Neural cell (in vitro differentiated cells): ENCODE measurements around the gene TGM1. TPM values are rescaled to one million over a fixed set of nuclear protein-coding genes. Genes with fewer than 3 reads are reported as not detected.

Experiments used
- H2AFZ ChIP-seq: fragments of 200-600, 300-800 bp; sonication (generic), shearing (Covaris generic); 2 replicates; pipeline ENCODE4 v1.6.0; 2014; ENCODE audit warnings: low read depth, mild to moderate bottlenecking, antibody characterized with exemption, low read length, moderate library complexity
- H3F3A ChIP-seq: fragments of 200-600 bp; shearing (Covaris generic); 2 replicates; pipeline ENCODE4 v1.6.1; 2016; ENCODE audit warnings: mild to moderate bottlenecking, moderate library complexity, mixed read lengths, antibody characterized with exemption, low read length; ENCODE audit not compliant: insufficient read depth, poor library complexity, severe bottlenecking
- H3K27ac ChIP-seq: fragments of 200-600, 300-800 bp; sonication (generic), shearing (Covaris generic); 2 replicates; pipeline ENCODE4 v1.5.1; 2014; ENCODE audit warnings: mild to moderate bottlenecking, low read length, moderate library complexity
- H3K27me3 ChIP-seq: fragments of 300-800, 200-600 bp; sonication (generic), shearing (Covaris generic); 2 replicates; pipeline ENCODE4 v1.6.0; 2014; ENCODE audit warnings: mild to moderate bottlenecking, low read depth, low read length, moderate library complexity; ENCODE audit not compliant: insufficient read depth
- H3K36me3 ChIP-seq: fragments of 300-800, 200-600 bp; sonication (generic), shearing (Covaris generic); 2 replicates; pipeline ENCODE4 v1.5.1; 2014; ENCODE audit warnings: mild to moderate bottlenecking, antibody characterized with exemption, low read length, moderate library complexity; ENCODE audit not compliant: insufficient read depth
- H3K4me2 ChIP-seq: fragments of 300-800, 200-600 bp; sonication (generic), shearing (Covaris generic); 2 replicates; pipeline ENCODE4 v1.6.0; 2014; ENCODE audit warnings: mild to moderate bottlenecking, low read length
- H3K4me3 ChIP-seq: fragments of 300-800, 200-600 bp; sonication (generic), shearing (Covaris generic); 2 replicates; pipeline ENCODE4 v1.5.1; 2014; ENCODE audit warnings: mild to moderate bottlenecking, low read length, moderate library complexity
- H3K79me2 ChIP-seq: fragments of 200-600 bp; shearing (Covaris generic); replicated peaks from 2 replicates; pipeline ENCODE4 v1.6.0; 2014; ENCODE audit warnings: mild to moderate bottlenecking, low read length, moderate library complexity; ENCODE audit not compliant: insufficient read depth
- H3K9ac ChIP-seq: fragments of 300-800, 200-600 bp; sonication (generic), shearing (Covaris generic); 2 replicates; pipeline ENCODE4 v1.6.1; 2016; ENCODE audit warnings: mild to moderate bottlenecking, low read length, mixed read lengths
- H3K9me2 ChIP-seq: fragments of 200-600 bp; shearing (Covaris generic); 2 replicates; pipeline ENCODE4 v1.6.1; 2016; ENCODE audit warnings: mild to moderate bottlenecking, low read length, mixed read lengths; ENCODE audit not compliant: insufficient read depth
- H3K9me3 ChIP-seq: fragments of 200-600, 300-800 bp; sonication (generic), shearing (Covaris generic); 2 replicates; pipeline ENCODE4 v1.6.1; 2016; ENCODE audit warnings: mild to moderate bottlenecking, mixed run types, low read length, moderate library complexity, mixed read lengths
- H4K20me1 ChIP-seq: fragments of 200-600 bp; shearing (Covaris generic); 2 replicates; pipeline ENCODE4 v1.6.1; 2016; ENCODE audit warnings: mild to moderate bottlenecking, mixed run types; ENCODE audit not compliant: insufficient read depth
- CTCF ChIP-seq: fragments of 450-650 bp; IDR thresholded peaks from 2 replicates; pipeline ENCODE4 v1.5.1; 2014; ENCODE audit warnings: antibody characterized with exemption, mild to moderate bottlenecking, moderate library complexity; ENCODE audit not compliant: poor library complexity, severe bottlenecking
- EP300 ChIP-seq: fragments of 450-650 bp; conservative IDR thresholded peaks from 2 replicates; pipeline ENCODE4 v1.6.1; 2014; ENCODE audit warnings: antibody characterized with exemption, mild to moderate bottlenecking, moderate library complexity; ENCODE audit not compliant: poor library complexity, severe bottlenecking
- EZH2 ChIP-seq: fragments of 200-600, 300-800 bp; shearing (Covaris generic), sonication (generic); IDR thresholded peaks from 2 replicates; pipeline ENCODE4 v1.6.1; 2014; ENCODE audit warnings: antibody characterized with exemption, low read length, borderline replicate concordance, mild to moderate bottlenecking; ENCODE audit not compliant: insufficient read depth, poor library complexity, severe bottlenecking
- MXI1 ChIP-seq: fragments of 450-650 bp; conservative IDR thresholded peaks from 2 replicates; pipeline ENCODE4 v1.6.1; 2014; ENCODE audit warnings: antibody characterized with exemption, mild to moderate bottlenecking; ENCODE audit not compliant: poor library complexity, severe bottlenecking
- POLR2AphosphoS5 ChIP-seq: IDR thresholded peaks from 2 replicates; pipeline ENCODE4 v1.6.1; 2012
- RAD21 ChIP-seq: fragments of 450-650 bp; conservative IDR thresholded peaks from 2 replicates; pipeline ENCODE4 v1.6.1; 2014; ENCODE audit warnings: antibody characterized with exemption, mild to moderate bottlenecking, moderate library complexity
- REST ChIP-seq: IDR thresholded peaks from 2 replicates; pipeline ENCODE4 v1.6.1; 2012; ENCODE audit warnings: borderline replicate concordance
- SMC3 ChIP-seq: fragments of 450-650 bp; conservative IDR thresholded peaks from 2 replicates; pipeline ENCODE4 v1.6.1; 2014; ENCODE audit warnings: antibody characterized with exemption, mild to moderate bottlenecking, moderate library complexity; ENCODE audit not compliant: poor library complexity
- TAF1 ChIP-seq: IDR thresholded peaks from 2 replicates; pipeline ENCODE4 v1.6.1; 2012; ENCODE audit warnings: low read depth
- polyA plus RNA-seq: library from polyadenylated mRNA; depleted of rRNA; stranded (reverse); fragments of >200 nt; gene quantifications from 2 replicates; pipeline ENCODE4 v1.2.3, GENCODE V29; 2014

Gene TGM1
- polyA plus RNA-seq, 1 donor from 2014 or later, result 3.6 TPM

GRCh38 chr14:24266344-24267244, 3.6 kb upstream of the TGM1 start:
- no peaks in the 10 kb centered on the region for H3K9me3 ChIP-seq
- no peaks in the 10 kb centered on the region for H3K79me2 ChIP-seq
- H3K4me3 ChIP-seq, result no peak overlapping the region
- no peak overlapping the region for H3K27ac ChIP-seq
- H2AFZ ChIP-seq, result no peak overlapping the region
- no peaks in the 10 kb centered on the region for H3K9me2 ChIP-seq
- H3K4me2 ChIP-seq, result no peak overlapping the region
- H4K20me1 ChIP-seq, result no peaks in the 10 kb centered on the region
- H3K27me3 ChIP-seq, result no peaks in the 10 kb centered on the region
- TF ChIP-seq MXI1 (no peak), EZH2 (no peak), REST (no peak)
- no peak overlapping the region for H3K9ac ChIP-seq
- H3K36me3 ChIP-seq, result no peaks in the 10 kb centered on the region
- no peaks in the 10 kb centered on the region for H3F3A ChIP-seq

GRCh38 chr14:24264298-24264697, 1.3 kb upstream of the TGM1 start:
- Histone ChIP-seq H4K20me1 (no peaks in the 10 kb centered on the region), H3K27ac (no peak overlapping the region), H3K36me3 (no peaks in the 10 kb centered on the region), H3F3A (no peaks in the 10 kb centered on the region), H3K79me2 (no peaks in the 10 kb centered on the region), H3K9ac (no peak overlapping the region), H3K4me2 (no peak overlapping the region), H3K4me3 (no peak overlapping the region), H2AFZ (no peak overlapping the region), H3K27me3 (no peaks in the 10 kb centered on the region), H3K9me3 (no peaks in the 10 kb centered on the region), H3K9me2 (no peaks in the 10 kb centered on the region)
- TF ChIP-seq MXI1 (no peak), EP300 (no peak), SMC3 (no peak), REST (no peak), TAF1 (no peak), CTCF (no peak), RAD21 (no peak), POLR2AphosphoS5 (no peak), EZH2 (no peak)
